OCI-LY7 (cell line): ENCODE data around the gene TAS2R39.
"Not testable (repeated sequence)": the region's sequence is repeated elsewhere in the genome, so short reads cannot be mapped to it uniquely, and the experiment has no call there.

ENCODE experiments used
- EZH2phosphoT487 ChIP-seq: fragments of 200-600 bp; sonication (generic); IDR thresholded peaks from 2 replicates; pipeline ENCODE4 v1.6.1; 2018; ENCODE audit warnings: low read depth, borderline replicate concordance, mild to moderate bottlenecking, mixed run types, antibody characterized with exemption, low read length, moderate library complexity, mixed read lengths
- TF ChIP-seq, protein P1 (sequence below): fragments of 200-600 bp; sonication (generic); conservative IDR thresholded peaks from 2 replicates; pipeline ENCODE4 v1.5.1; 2014; ENCODE audit warnings: mild to moderate bottlenecking, antibody characterized with exemption, low read length, moderate library complexity, mixed read lengths

GRCh38 chr7:143180771-143181170 is 2.4 kb upstream of the TAS2R39 start:
- TF ChIP-seq, protein P1, sequence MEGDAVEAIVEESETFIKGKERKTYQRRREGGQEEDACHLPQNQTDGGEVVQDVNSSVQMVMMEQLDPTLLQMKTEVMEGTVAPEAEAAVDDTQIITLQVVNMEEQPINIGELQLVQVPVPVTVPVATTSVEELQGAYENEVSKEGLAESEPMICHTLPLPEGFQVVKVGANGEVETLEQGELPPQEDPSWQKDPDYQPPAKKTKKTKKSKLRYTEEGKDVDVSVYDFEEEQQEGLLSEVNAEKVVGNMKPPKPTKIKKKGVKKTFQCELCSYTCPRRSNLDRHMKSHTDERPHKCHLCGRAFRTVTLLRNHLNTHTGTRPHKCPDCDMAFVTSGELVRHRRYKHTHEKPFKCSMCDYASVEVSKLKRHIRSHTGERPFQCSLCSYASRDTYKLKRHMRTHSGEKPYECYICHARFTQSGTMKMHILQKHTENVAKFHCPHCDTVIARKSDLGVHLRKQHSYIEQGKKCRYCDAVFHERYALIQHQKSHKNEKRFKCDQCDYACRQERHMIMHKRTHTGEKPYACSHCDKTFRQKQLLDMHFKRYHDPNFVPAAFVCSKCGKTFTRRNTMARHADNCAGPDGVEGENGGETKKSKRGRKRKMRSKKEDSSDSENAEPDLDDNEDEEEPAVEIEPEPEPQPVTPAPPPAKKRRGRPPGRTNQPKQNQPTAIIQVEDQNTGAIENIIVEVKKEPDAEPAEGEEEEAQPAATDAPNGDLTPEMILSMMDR: not testable (repeated sequence)
- TF ChIP-seq EZH2phosphoT487: not testable (repeated sequence)
